SK-N-MC (cell line): ENCODE results near the gene KIF1A.

Experiments used
- DNase-seq: peaks from one replicate; pipeline ENCODE4 v3.0.0-alpha.2; 2011; ENCODE audit warnings: low read depth, low spot score
- H3K27ac ChIP-seq: fragments of 200-600 bp; sonication (generic); 2 replicates; pipeline ENCODE4 v1.5.1; 2016; ENCODE audit warnings: mixed run types
- H3K36me3 ChIP-seq: fragments of 200-600 bp; sonication (generic); 2 replicates; pipeline ENCODE4 v1.6.1; 2017; ENCODE audit warnings: antibody characterized with exemption, low read length, mixed read lengths; ENCODE audit not compliant: insufficient read depth
- H3K4me3 ChIP-seq: fragments of 200-600 bp; sonication (generic); 2 replicates; pipeline ENCODE4 v1.5.1; 2016
- H3K9ac ChIP-seq: fragments of 200-600 bp; sonication (generic); 2 replicates; pipeline ENCODE4 v1.8.0; 2017; ENCODE audit warnings: mixed run types, mixed read lengths; ENCODE audit not compliant: insufficient read length
- H3K9me3 ChIP-seq: fragments of 200-600 bp; sonication (generic); 2 replicates; pipeline ENCODE4 v1.6.1; 2017; ENCODE audit warnings: low read depth, mild to moderate bottlenecking, antibody characterized with exemption, low read length, moderate library complexity, mixed read lengths
- EZH2 ChIP-seq: fragments of 200-600 bp; sonication (generic); IDR thresholded peaks from one replicate; pipeline ENCODE4 v1.6.1; 2017; ENCODE audit warnings: antibody characterized with exemption
- FOXP2 ChIP-seq: optimal IDR thresholded peaks from 2 replicates; pipeline ENCODE3; 2011; ENCODE audit warnings: mild to moderate bottlenecking, moderate library complexity; ENCODE audit not compliant: insufficient read depth; ENCODE audit errors: extremely low read length, control extremely low read depth
- POLR2AphosphoS5 ChIP-seq: IDR thresholded peaks from 2 replicates; pipeline ENCODE4 v1.6.1; 2012; ENCODE audit warnings: mild to moderate bottlenecking, low read depth, low read length, borderline replicate concordance

Gene KIF1A

DNA sequence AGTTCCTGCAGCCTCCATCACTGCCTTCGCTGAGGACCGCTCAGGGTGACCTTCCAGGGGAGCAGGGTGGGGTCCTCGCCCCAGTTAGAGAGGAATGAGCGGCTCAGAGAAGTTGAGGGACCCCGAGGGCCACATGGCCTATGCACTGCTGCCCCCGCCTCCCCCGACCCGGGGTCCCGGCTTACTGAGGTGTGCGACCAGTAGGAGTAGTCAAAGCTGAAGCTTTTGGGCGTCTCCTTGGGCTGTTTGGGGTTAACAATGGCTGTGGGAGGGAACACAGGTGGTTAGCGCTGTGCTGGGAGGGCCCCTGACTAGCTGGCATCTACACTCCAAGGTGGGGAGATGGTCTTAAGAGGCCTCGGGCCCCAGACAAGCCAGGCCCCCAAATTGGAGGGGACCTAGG lies 31.0 kb downstream of the KIF1A start:
- TF ChIP-seq POLR2AphosphoS5 (no peak), EZH2 (no peak), FOXP2 (no peak)
- no peak overlapping the region for H3K27ac ChIP-seq
- no peaks in the 10 kb centered on the region for H3K9me3 ChIP-seq
- no peak overlapping the region for H3K4me3 ChIP-seq
- DNase-seq = no peak
- no peak overlapping the region for H3K9ac ChIP-seq
- H3K36me3 ChIP-seq = no peaks in the 10 kb centered on the region

DNA sequence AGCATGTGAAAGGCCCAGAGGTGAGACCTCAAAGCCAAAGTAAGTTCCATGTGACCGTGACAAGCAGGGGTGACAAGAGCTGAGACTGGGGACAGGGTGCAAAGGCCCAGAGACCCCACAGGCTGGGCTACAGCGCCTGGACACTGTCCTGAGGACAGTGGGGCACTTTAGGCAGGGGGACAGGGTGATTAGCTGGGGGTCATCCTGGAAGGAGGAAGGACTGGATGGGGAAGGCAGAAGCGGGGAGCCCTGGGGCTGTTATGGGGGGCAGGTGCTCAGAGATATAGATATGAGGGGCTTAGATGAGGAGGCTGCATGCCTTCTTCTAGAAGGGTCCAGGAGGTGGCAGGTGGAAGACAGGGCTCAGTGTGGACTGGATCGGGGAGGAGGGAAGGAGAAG lies 31.5 kb downstream of the KIF1A start:
- H3K36me3 ChIP-seq = no peaks in the 10 kb centered on the region
- no peak overlapping the region for H3K27ac ChIP-seq
- no peaks in the 10 kb centered on the region for H3K9me3 ChIP-seq
- no peak for TF ChIP-seq EZH2
- no peak for TF ChIP-seq FOXP2
- no peak for TF ChIP-seq POLR2AphosphoS5
- no peak overlapping the region for H3K4me3 ChIP-seq
- no peak overlapping the region for H3K9ac ChIP-seq
- no peak for DNase-seq

- Histone ChIP-seq H3K4me3 (no peak overlapping the region), H3K9ac (no peak overlapping the region), H3K27ac (no peak overlapping the region), H3K36me3 (no peaks in the 10 kb centered on the region), H3K9me3 (no peaks in the 10 kb centered on the region)
- TF ChIP-seq POLR2AphosphoS5 = no peak
- TF ChIP-seq EZH2 = no peak
- no peak for TF ChIP-seq FOXP2
- DNase-seq = no peak
These were observed 32.2 kb downstream of the KIF1A start for GRCh38 chr2:240787521-240788472.

GRCh38 chr2:240786871-240787311 lies 33.1 kb downstream of the KIF1A start:
- Histone ChIP-seq H3K4me3 (no peak overlapping the region), H3K36me3 (no peaks in the 10 kb centered on the region), H3K9ac (no peak overlapping the region), H3K27ac (no peak overlapping the region), H3K9me3 (no peaks in the 10 kb centered on the region)
- no peak for DNase-seq
- no peak for TF ChIP-seq POLR2AphosphoS5
- no peak for TF ChIP-seq EZH2
- TF ChIP-seq FOXP2 = no peak

- Histone ChIP-seq H3K9ac (no peak overlapping the region), H3K9me3 (no peaks in the 10 kb centered on the region), H3K27ac (no peak overlapping the region), H3K36me3 (no peaks in the 10 kb centered on the region), H3K4me3 (no peak overlapping the region)
- DNase-seq = no peak
- no peak for TF ChIP-seq POLR2AphosphoS5
- no peak for TF ChIP-seq EZH2
- no peak for TF ChIP-seq FOXP2
These were observed 33.6 kb downstream of the KIF1A start for GRCh38 chr2:240786355-240786841.

GRCh38 chr2:240785424-240786335 lies 34.3 kb downstream of the KIF1A start:
- Histone ChIP-seq H3K9me3 (no peaks in the 10 kb centered on the region), H3K27ac (no peak overlapping the region), H3K4me3 (no peak overlapping the region), H3K9ac (no peak overlapping the region), H3K36me3 (no peaks in the 10 kb centered on the region)
- DNase-seq = no peak
- no peak for TF ChIP-seq EZH2
- no peak for TF ChIP-seq FOXP2
- no peak for TF ChIP-seq POLR2AphosphoS5

DNA sequence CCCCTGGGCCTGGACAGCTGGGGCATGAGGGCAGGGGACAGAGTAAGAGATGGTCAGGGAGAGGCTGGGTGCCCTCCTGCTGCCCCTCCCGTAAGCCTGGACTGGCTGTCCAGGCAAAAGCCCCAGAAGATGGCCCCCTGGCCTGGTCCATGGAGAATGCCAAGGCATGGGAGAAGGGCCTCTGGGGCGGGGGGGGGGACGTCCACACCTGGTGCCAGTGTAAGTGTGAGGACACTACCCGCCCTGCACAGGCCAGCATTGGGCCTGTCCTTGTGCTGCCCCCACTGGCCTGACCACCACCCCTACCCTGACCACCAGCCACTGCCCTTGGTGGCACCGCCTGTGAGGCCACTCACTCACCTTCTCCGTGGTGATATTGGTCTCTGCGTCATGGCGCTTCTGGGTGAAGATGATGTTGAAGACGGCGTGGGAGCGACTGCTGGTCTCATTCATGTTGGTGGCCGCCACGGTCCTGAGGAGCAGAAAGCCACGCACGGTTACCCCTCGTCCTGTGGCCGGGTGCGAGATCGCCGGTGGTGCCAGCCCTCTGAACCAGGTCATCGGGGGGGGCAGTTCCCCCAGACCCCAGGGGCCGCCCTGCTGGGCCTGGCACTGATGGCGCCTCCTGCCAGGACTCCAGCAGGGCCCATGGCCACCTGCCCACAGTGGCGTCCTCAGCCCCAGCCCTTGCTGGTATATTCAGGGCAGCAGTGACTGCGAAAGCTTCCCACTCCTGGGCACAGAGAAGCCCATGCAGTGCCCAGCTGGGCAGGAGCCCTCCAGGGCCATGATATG lies 35.2 kb downstream of the KIF1A start:
- no peak for TF ChIP-seq EZH2
- no peak for TF ChIP-seq POLR2AphosphoS5
- no peak for TF ChIP-seq FOXP2
- DNase-seq = no peak
- H3K36me3 ChIP-seq = no peaks in the 10 kb centered on the region
- H3K9me3 ChIP-seq = no peaks in the 10 kb centered on the region
- H3K9ac ChIP-seq = no peak overlapping the region
- no peak overlapping the region for H3K27ac ChIP-seq
- H3K4me3 ChIP-seq = no peak overlapping the region
